ENCODE results near the gene EGFL7. TPM values are rescaled to one million over a fixed set of nuclear protein-coding genes. Genes with fewer than 3 reads are reported as not detected.

EGFL7 gene
- total RNA-seq, 2 donors from 2014 or later, result 49.3 to 118 TPM

DNA sequence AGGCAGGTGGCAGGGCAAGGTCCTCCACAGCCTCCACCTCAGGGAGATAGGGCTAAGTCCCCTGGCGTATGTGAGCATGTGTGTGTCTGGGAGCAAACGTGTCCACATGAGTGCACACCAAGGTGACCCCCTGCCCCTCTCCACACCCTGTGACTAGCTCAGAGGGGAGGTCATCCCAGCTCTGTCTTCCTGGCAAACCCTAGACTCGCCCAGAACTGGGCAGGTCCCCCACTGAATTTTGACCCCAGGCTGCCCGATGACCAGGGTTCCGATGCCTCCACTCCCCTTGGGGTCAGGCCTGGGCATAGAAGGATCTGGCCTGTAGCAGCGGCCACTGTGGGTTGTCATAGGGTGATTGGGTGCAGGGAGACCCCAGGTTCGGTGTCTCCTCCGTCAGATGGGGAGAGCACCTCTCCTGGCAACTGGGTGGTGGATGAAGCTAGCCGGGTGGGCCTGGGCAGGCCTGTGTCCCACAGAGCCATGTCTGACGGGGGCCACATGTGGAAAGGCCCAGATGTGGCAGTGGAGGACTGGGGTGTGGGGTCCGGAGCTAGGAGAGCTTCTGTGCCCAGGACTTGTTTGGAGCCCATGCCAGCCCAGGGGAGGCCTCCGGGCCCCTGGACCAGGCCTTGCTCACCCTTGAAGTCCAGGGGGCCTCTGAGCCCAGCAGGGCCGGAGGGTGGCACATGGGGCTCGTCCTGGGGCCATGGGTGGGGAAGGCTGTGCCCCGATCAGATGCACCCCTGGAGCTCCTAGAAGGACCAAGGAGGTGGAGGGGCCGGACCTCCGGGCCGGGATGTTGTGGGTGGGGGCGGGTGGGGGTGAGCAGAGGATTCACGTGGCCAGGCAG lies 55.9 kb downstream of the EGFL7 start:
- 84% methylated on average over 19 of the region's 20 CpGs for WGBS
- H3K4me1 ChIP-seq (replicated peaks), result no peaks in the 10 kb centered on the region
- TF ChIP-seq, protein P1, sequence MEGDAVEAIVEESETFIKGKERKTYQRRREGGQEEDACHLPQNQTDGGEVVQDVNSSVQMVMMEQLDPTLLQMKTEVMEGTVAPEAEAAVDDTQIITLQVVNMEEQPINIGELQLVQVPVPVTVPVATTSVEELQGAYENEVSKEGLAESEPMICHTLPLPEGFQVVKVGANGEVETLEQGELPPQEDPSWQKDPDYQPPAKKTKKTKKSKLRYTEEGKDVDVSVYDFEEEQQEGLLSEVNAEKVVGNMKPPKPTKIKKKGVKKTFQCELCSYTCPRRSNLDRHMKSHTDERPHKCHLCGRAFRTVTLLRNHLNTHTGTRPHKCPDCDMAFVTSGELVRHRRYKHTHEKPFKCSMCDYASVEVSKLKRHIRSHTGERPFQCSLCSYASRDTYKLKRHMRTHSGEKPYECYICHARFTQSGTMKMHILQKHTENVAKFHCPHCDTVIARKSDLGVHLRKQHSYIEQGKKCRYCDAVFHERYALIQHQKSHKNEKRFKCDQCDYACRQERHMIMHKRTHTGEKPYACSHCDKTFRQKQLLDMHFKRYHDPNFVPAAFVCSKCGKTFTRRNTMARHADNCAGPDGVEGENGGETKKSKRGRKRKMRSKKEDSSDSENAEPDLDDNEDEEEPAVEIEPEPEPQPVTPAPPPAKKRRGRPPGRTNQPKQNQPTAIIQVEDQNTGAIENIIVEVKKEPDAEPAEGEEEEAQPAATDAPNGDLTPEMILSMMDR (IDR thresholded peaks at IDR 0.05), result no peak
- TF ChIP-seq POLR2AphosphoS5 (IDR thresholded peaks at IDR 0.05) (no peak), POLR2A (IDR thresholded peaks at IDR 0.05) (no peak)
- intact Hi-C loops (cut with DNase I), result no loop called here
- DNase-seq (ENCODE audit: low spot score), result no peak
- H3K9me3 ChIP-seq, result no peaks in the 10 kb centered on the region
- H3K36me3 ChIP-seq, result peaks cover 0 to 5% of the 10 kb centered on the region in 2 donors
- no peaks in the 10 kb centered on the region for H3K27me3 ChIP-seq (replicated peaks; ENCODE audit: insufficient read depth)
- H3K27ac ChIP-seq, result no peak overlapping the region
- H3K4me3 ChIP-seq, result no peak overlapping the region

GRCh38 chr9:136719195-136719880 lies 56.6 kb downstream of the EGFL7 start:
- no peaks in the 10 kb centered on the region for H3K4me1 ChIP-seq (replicated peaks)
- no peak overlapping the region for H3K27ac ChIP-seq

GRCh38 chr9:136720251-136720897 lies 57.7 kb downstream of the EGFL7 start:
- H3K27ac ChIP-seq, result peak overlapping the region in 1 of 2 donors; percentile 27
- peaks cover 0 to 5% of the 10 kb centered on the region in 2 donors for H3K36me3 ChIP-seq
- intact Hi-C loops (cut with DNase I), result loop anchor here (10.0 kb wide), 1 partner anchor 124 kb away; the partner anchor contains the start of genes AJM1 and PHPT1
- H3K27me3 ChIP-seq (replicated peaks; ENCODE audit: insufficient read depth), result no peaks in the 10 kb centered on the region
- TF ChIP-seq, protein P1 (IDR thresholded peaks at IDR 0.05), result no peak
- TF ChIP-seq POLR2A (IDR thresholded peaks at IDR 0.05) (no peak), POLR2AphosphoS5 (IDR thresholded peaks at IDR 0.05) (no peak)
- no peak for DNase-seq (ENCODE audit: low spot score)
- H3K4me1 ChIP-seq (replicated peaks), result no peaks in the 10 kb centered on the region
- H3K4me3 ChIP-seq, result no peak overlapping the region
- 49% methylated on average over 17 of the region's 20 CpGs for WGBS
- no peaks in the 10 kb centered on the region for H3K9me3 ChIP-seq

More at GRCh38 chr9:136719195-136719880, 56.6 kb downstream of the EGFL7 start:
- intact Hi-C loops (cut with DNase I), result no loop called here
- DNase-seq (ENCODE audit: low spot score), result no peak
- Histone ChIP-seq H3K36me3 (peaks cover 0 to 5% of the 10 kb centered on the region in 2 donors), H3K27me3 (replicated peaks; ENCODE audit: insufficient read depth) (no peaks in the 10 kb centered on the region), H3K4me3 (no peak overlapping the region), H3K9me3 (no peaks in the 10 kb centered on the region)
- 42% methylated on average over 6 of the region's 24 CpGs for WGBS
- TF ChIP-seq, protein P1 (IDR thresholded peaks at IDR 0.05), result no peak
- TF ChIP-seq POLR2AphosphoS5 (IDR thresholded peaks at IDR 0.05) (no peak), POLR2A (IDR thresholded peaks at IDR 0.05) (no peak)

- H3K27ac ChIP-seq, result peak overlapping the region in 1 of 2 donors; percentile 27
- TF ChIP-seq POLR2A (IDR thresholded peaks at IDR 0.05), result no peak
- no peak for TF ChIP-seq POLR2AphosphoS5 (IDR thresholded peaks at IDR 0.05)
- TF ChIP-seq, protein P1 (IDR thresholded peaks at IDR 0.05), result no peak
- 77% methylated on average over 11 of the region's 11 CpGs for WGBS
- intact Hi-C loops (cut with DNase I), result loop anchor here (10.0 kb wide), 1 partner anchor 124 kb away; the partner anchor contains the start of genes AJM1 and PHPT1
- H3K27me3 ChIP-seq (replicated peaks; ENCODE audit: insufficient read depth), result no peaks in the 10 kb centered on the region
- no peaks in the 10 kb centered on the region for H3K9me3 ChIP-seq
- peaks cover 0 to 5% of the 10 kb centered on the region in 2 donors for H3K36me3 ChIP-seq
- peaks cover 1% of the 10 kb centered on the region for H3K4me1 ChIP-seq (replicated peaks)
- DNase-seq (ENCODE audit: low spot score), result no peak
- H3K4me3 ChIP-seq, result no peak overlapping the region
These were observed 58.2 kb downstream of the EGFL7 start for GRCh38 chr9:136720898-136721338.

Measured in prostate gland (tissue), 2 donors.